ENCODE results near the gene UNC13A.

DNA sequence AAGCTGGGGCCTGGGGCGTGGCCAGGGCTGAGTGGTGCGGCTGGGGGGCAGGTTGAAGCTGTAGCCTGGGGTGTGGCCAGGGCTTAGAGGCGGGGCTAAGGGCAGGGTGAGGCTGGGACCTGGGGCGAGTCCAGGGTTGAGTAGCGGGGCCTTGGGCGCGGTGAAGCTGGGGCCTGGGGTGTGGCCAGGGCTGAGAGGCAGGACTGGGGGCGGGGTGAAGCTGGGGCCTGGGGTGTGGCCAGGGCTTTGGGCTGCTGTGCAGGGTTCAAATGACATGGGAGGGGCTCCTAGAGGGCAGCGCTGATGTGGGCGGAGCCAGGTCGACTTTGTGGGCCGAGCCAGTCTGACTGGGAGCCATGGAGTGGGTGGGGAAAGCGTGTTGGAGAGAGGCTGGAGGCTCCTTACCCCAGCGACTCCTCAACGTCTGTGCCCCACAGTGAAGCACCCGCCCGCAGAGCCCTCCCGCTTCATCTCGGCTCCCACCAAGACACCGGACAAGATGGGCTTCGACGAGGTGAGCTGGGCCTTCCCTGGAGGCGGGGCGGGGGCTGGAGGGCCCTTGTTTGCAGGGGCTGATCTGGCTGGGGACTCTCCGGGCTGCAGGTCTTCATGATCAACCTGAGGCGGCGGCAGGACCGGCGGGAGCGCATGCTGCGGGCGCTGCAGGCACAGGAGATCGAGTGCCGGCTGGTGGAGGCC lies 111.2 kb downstream of the UNC13A start:
- TF ChIP-seq, protein P1, sequence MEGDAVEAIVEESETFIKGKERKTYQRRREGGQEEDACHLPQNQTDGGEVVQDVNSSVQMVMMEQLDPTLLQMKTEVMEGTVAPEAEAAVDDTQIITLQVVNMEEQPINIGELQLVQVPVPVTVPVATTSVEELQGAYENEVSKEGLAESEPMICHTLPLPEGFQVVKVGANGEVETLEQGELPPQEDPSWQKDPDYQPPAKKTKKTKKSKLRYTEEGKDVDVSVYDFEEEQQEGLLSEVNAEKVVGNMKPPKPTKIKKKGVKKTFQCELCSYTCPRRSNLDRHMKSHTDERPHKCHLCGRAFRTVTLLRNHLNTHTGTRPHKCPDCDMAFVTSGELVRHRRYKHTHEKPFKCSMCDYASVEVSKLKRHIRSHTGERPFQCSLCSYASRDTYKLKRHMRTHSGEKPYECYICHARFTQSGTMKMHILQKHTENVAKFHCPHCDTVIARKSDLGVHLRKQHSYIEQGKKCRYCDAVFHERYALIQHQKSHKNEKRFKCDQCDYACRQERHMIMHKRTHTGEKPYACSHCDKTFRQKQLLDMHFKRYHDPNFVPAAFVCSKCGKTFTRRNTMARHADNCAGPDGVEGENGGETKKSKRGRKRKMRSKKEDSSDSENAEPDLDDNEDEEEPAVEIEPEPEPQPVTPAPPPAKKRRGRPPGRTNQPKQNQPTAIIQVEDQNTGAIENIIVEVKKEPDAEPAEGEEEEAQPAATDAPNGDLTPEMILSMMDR (IDR thresholded peaks at IDR 0.05; ENCODE audit: insufficient read depth, low read length, poor library complexity, severe bottlenecking): no peak
- TF ChIP-seq EZH2phosphoT487 (conservative IDR thresholded peaks at IDR 0.05; ENCODE audit: low read length): no peak
